Neural cell (in vitro differentiated cells): ENCODE data around the gene TRIM47. TPM values are rescaled to one million over a fixed set of nuclear protein-coding genes. Genes with fewer than 3 reads are reported as not detected.

Experiments used
- H2AFZ ChIP-seq: fragments of 200-600, 300-800 bp; sonication (generic), shearing (Covaris generic); 2 replicates; pipeline ENCODE4 v1.6.0; 2014; ENCODE audit warnings: low read depth, mild to moderate bottlenecking, antibody characterized with exemption, low read length, moderate library complexity
- H3F3A ChIP-seq: fragments of 200-600 bp; shearing (Covaris generic); 2 replicates; pipeline ENCODE4 v1.6.1; 2016; ENCODE audit warnings: mild to moderate bottlenecking, moderate library complexity, mixed read lengths, antibody characterized with exemption, low read length; ENCODE audit not compliant: insufficient read depth, poor library complexity, severe bottlenecking
- H3K27ac ChIP-seq: fragments of 200-600, 300-800 bp; sonication (generic), shearing (Covaris generic); 2 replicates; pipeline ENCODE4 v1.5.1; 2014; ENCODE audit warnings: mild to moderate bottlenecking, low read length, moderate library complexity
- H3K27me3 ChIP-seq: fragments of 300-800, 200-600 bp; sonication (generic), shearing (Covaris generic); 2 replicates; pipeline ENCODE4 v1.6.0; 2014; ENCODE audit warnings: mild to moderate bottlenecking, low read depth, low read length, moderate library complexity; ENCODE audit not compliant: insufficient read depth
- H3K36me3 ChIP-seq: fragments of 300-800, 200-600 bp; sonication (generic), shearing (Covaris generic); 2 replicates; pipeline ENCODE4 v1.5.1; 2014; ENCODE audit warnings: mild to moderate bottlenecking, antibody characterized with exemption, low read length, moderate library complexity; ENCODE audit not compliant: insufficient read depth
- H3K4me2 ChIP-seq: fragments of 300-800, 200-600 bp; sonication (generic), shearing (Covaris generic); 2 replicates; pipeline ENCODE4 v1.6.0; 2014; ENCODE audit warnings: mild to moderate bottlenecking, low read length
- H3K4me3 ChIP-seq: fragments of 300-800, 200-600 bp; sonication (generic), shearing (Covaris generic); 2 replicates; pipeline ENCODE4 v1.5.1; 2014; ENCODE audit warnings: mild to moderate bottlenecking, low read length, moderate library complexity
- H3K79me2 ChIP-seq: fragments of 200-600 bp; shearing (Covaris generic); replicated peaks from 2 replicates; pipeline ENCODE4 v1.6.0; 2014; ENCODE audit warnings: mild to moderate bottlenecking, low read length, moderate library complexity; ENCODE audit not compliant: insufficient read depth
- H3K9ac ChIP-seq: fragments of 300-800, 200-600 bp; sonication (generic), shearing (Covaris generic); 2 replicates; pipeline ENCODE4 v1.6.1; 2016; ENCODE audit warnings: mild to moderate bottlenecking, low read length, mixed read lengths
- H3K9me2 ChIP-seq: fragments of 200-600 bp; shearing (Covaris generic); 2 replicates; pipeline ENCODE4 v1.6.1; 2016; ENCODE audit warnings: mild to moderate bottlenecking, low read length, mixed read lengths; ENCODE audit not compliant: insufficient read depth
- H3K9me3 ChIP-seq: fragments of 200-600, 300-800 bp; sonication (generic), shearing (Covaris generic); 2 replicates; pipeline ENCODE4 v1.6.1; 2016; ENCODE audit warnings: mild to moderate bottlenecking, mixed run types, low read length, moderate library complexity, mixed read lengths
- H4K20me1 ChIP-seq: fragments of 200-600 bp; shearing (Covaris generic); 2 replicates; pipeline ENCODE4 v1.6.1; 2016; ENCODE audit warnings: mild to moderate bottlenecking, mixed run types; ENCODE audit not compliant: insufficient read depth
- CTCF ChIP-seq: fragments of 450-650 bp; IDR thresholded peaks from 2 replicates; pipeline ENCODE4 v1.5.1; 2014; ENCODE audit warnings: antibody characterized with exemption, mild to moderate bottlenecking, moderate library complexity; ENCODE audit not compliant: poor library complexity, severe bottlenecking
- EP300 ChIP-seq: fragments of 450-650 bp; conservative IDR thresholded peaks from 2 replicates; pipeline ENCODE4 v1.6.1; 2014; ENCODE audit warnings: antibody characterized with exemption, mild to moderate bottlenecking, moderate library complexity; ENCODE audit not compliant: poor library complexity, severe bottlenecking
- EZH2 ChIP-seq: fragments of 200-600, 300-800 bp; shearing (Covaris generic), sonication (generic); IDR thresholded peaks from 2 replicates; pipeline ENCODE4 v1.6.1; 2014; ENCODE audit warnings: antibody characterized with exemption, low read length, borderline replicate concordance, mild to moderate bottlenecking; ENCODE audit not compliant: insufficient read depth, poor library complexity, severe bottlenecking
- MXI1 ChIP-seq: fragments of 450-650 bp; conservative IDR thresholded peaks from 2 replicates; pipeline ENCODE4 v1.6.1; 2014; ENCODE audit warnings: antibody characterized with exemption, mild to moderate bottlenecking; ENCODE audit not compliant: poor library complexity, severe bottlenecking
- POLR2AphosphoS5 ChIP-seq: IDR thresholded peaks from 2 replicates; pipeline ENCODE4 v1.6.1; 2012
- RAD21 ChIP-seq: fragments of 450-650 bp; conservative IDR thresholded peaks from 2 replicates; pipeline ENCODE4 v1.6.1; 2014; ENCODE audit warnings: antibody characterized with exemption, mild to moderate bottlenecking, moderate library complexity
- REST ChIP-seq: IDR thresholded peaks from 2 replicates; pipeline ENCODE4 v1.6.1; 2012; ENCODE audit warnings: borderline replicate concordance
- SMC3 ChIP-seq: fragments of 450-650 bp; conservative IDR thresholded peaks from 2 replicates; pipeline ENCODE4 v1.6.1; 2014; ENCODE audit warnings: antibody characterized with exemption, mild to moderate bottlenecking, moderate library complexity; ENCODE audit not compliant: poor library complexity
- TAF1 ChIP-seq: IDR thresholded peaks from 2 replicates; pipeline ENCODE4 v1.6.1; 2012; ENCODE audit warnings: low read depth
- polyA plus RNA-seq: library from polyadenylated mRNA; depleted of rRNA; stranded (reverse); fragments of >200 nt; gene quantifications from 2 replicates; pipeline ENCODE4 v1.2.3, GENCODE V29; 2014

Gene TRIM47
- polyA plus RNA-seq, 1 donor from 2014 or later: 0.67 TPM

GRCh38 chr17:75840799-75841164, 37.6 kb downstream of the TRIM47 start:
- H3K4me2 ChIP-seq: no peak overlapping the region
- H2AFZ ChIP-seq: no peak overlapping the region
- H3K9ac ChIP-seq: no peak overlapping the region
- no peaks in the 10 kb centered on the region for H3K79me2 ChIP-seq
- H3K27me3 ChIP-seq: no peaks in the 10 kb centered on the region
- H3F3A ChIP-seq: no peaks in the 10 kb centered on the region
- H3K9me2 ChIP-seq: no peaks in the 10 kb centered on the region
- H4K20me1 ChIP-seq: no peaks in the 10 kb centered on the region
- no peak overlapping the region for H3K4me3 ChIP-seq
- H3K36me3 ChIP-seq: no peaks in the 10 kb centered on the region
- TF ChIP-seq RAD21 (no peak), EP300 (no peak), TAF1 (no peak), REST (no peak), SMC3 (no peak), POLR2AphosphoS5 (no peak), MXI1 (no peak), CTCF (no peak), EZH2 (no peak)
- H3K27ac ChIP-seq: no peak overlapping the region
- H3K9me3 ChIP-seq: no peaks in the 10 kb centered on the region

- Histone ChIP-seq H3K79me2 (no peaks in the 10 kb centered on the region), H3K4me2 (no peak overlapping the region), H3K9me3 (no peaks in the 10 kb centered on the region), H3K27ac (no peak overlapping the region), H3K9me2 (no peaks in the 10 kb centered on the region), H2AFZ (no peak overlapping the region), H3K4me3 (no peak overlapping the region), H3K27me3 (no peaks in the 10 kb centered on the region), H3F3A (no peaks in the 10 kb centered on the region), H4K20me1 (no peaks in the 10 kb centered on the region), H3K36me3 (no peaks in the 10 kb centered on the region), H3K9ac (no peak overlapping the region)
- TF ChIP-seq EZH2: no peak
- TF ChIP-seq POLR2AphosphoS5: no peak
- no peak for TF ChIP-seq REST
- TF ChIP-seq RAD21: no peak
- TF ChIP-seq EP300: no peak
- no peak for TF ChIP-seq TAF1
- TF ChIP-seq CTCF: no peak
- no peak for TF ChIP-seq SMC3
- TF ChIP-seq MXI1: no peak
These were observed 38.2 kb downstream of the TRIM47 start for GRCh38 chr17:75839942-75840798.
